Rectal smooth muscle tissue (tissue), 1 donor: ENCODE measurements around the gene ZFHX3.

Experiments
- H3K27ac ChIP-seq: one replicate; pipeline ENCODE4 v1.7.0; 2013; ENCODE audit warnings: low read depth, low read length, inconsistent platforms
- H3K27me3 ChIP-seq: one replicate; pipeline ENCODE4 v1.7.0; 2013; ENCODE audit warnings: low read length; ENCODE audit not compliant: control insufficient read depth, insufficient read depth
- H3K36me3 ChIP-seq: one replicate; pipeline ENCODE4 v1.7.0; 2013; ENCODE audit warnings: low read length; ENCODE audit not compliant: control insufficient read depth, insufficient read depth
- H3K4me1 ChIP-seq: one replicate; pipeline ENCODE4 v1.7.0; 2013; ENCODE audit warnings: low read length; ENCODE audit not compliant: control insufficient read depth, insufficient read depth
- H3K4me3 ChIP-seq: one replicate; pipeline ENCODE4 v1.7.0; 2013; ENCODE audit warnings: low read length
- H3K9ac ChIP-seq: one replicate; pipeline ENCODE4 v1.7.0; 2013; ENCODE audit warnings: low read length

ZFHX3 gene

GRCh38 chr16:72766506-72766905, 281.4 kb downstream of the ZFHX3 start:
- Histone ChIP-seq H3K36me3 (no peaks in the 10 kb centered on the region), H3K4me3 (no peak overlapping the region), H3K27ac (no peak overlapping the region), H3K4me1 (no peaks in the 10 kb centered on the region), H3K9ac (no peak overlapping the region), H3K27me3 (no peaks in the 10 kb centered on the region)

GRCh38 chr16:72764015-72764654, 283.8 kb downstream of the ZFHX3 start:
- Histone ChIP-seq H3K9ac (no peak overlapping the region), H3K4me3 (no peak overlapping the region), H3K27me3 (no peaks in the 10 kb centered on the region), H3K4me1 (no peaks in the 10 kb centered on the region), H3K27ac (no peak overlapping the region), H3K36me3 (no peaks in the 10 kb centered on the region)

- Histone ChIP-seq H3K9ac (no peak overlapping the region), H3K27ac (no peak overlapping the region), H3K27me3 (no peaks in the 10 kb centered on the region), H3K4me3 (no peak overlapping the region), H3K36me3 (no peaks in the 10 kb centered on the region), H3K4me1 (no peaks in the 10 kb centered on the region)
Observed at GRCh38 chr16:72760581-72760980, 287.3 kb downstream of the ZFHX3 start.

GRCh38 chr16:72753881-72754280, 294.0 kb downstream of the ZFHX3 start:
- H3K36me3 ChIP-seq: no peaks in the 10 kb centered on the region
- no peaks in the 10 kb centered on the region for H3K27me3 ChIP-seq
- no peak overlapping the region for H3K9ac ChIP-seq
- no peaks in the 10 kb centered on the region for H3K4me1 ChIP-seq
- no peak overlapping the region for H3K27ac ChIP-seq
- H3K4me3 ChIP-seq: no peak overlapping the region

- no peaks in the 10 kb centered on the region for H3K4me1 ChIP-seq
- no peak overlapping the region for H3K27ac ChIP-seq
Observed at GRCh38 chr16:72752004-72752695, 295.8 kb downstream of the ZFHX3 start.

GRCh38 chr16:72751076-72751475, 296.9 kb downstream of the ZFHX3 start:
- no peak overlapping the region for H3K4me3 ChIP-seq
- no peak overlapping the region for H3K9ac ChIP-seq
- no peak overlapping the region for H3K27ac ChIP-seq
- no peaks in the 10 kb centered on the region for H3K27me3 ChIP-seq
- H3K4me1 ChIP-seq: no peaks in the 10 kb centered on the region
- no peaks in the 10 kb centered on the region for H3K36me3 ChIP-seq

More at GRCh38 chr16:72752004-72752695, 295.8 kb downstream of the ZFHX3 start:
- Histone ChIP-seq H3K36me3 (no peaks in the 10 kb centered on the region), H3K4me3 (no peak overlapping the region), H3K27me3 (no peaks in the 10 kb centered on the region), H3K9ac (no peak overlapping the region)

GRCh38 chr16:72749091-72749490, 298.8 kb downstream of the ZFHX3 start:
- Histone ChIP-seq H3K36me3 (no peaks in the 10 kb centered on the region), H3K4me3 (no peak overlapping the region), H3K27ac (no peak overlapping the region), H3K27me3 (no peaks in the 10 kb centered on the region), H3K9ac (no peak overlapping the region), H3K4me1 (no peaks in the 10 kb centered on the region)

- Histone ChIP-seq H3K4me3 (no peak overlapping the region), H3K4me1 (peaks cover 3% of the 10 kb centered on the region), H3K27ac (no peak overlapping the region), H3K27me3 (no peaks in the 10 kb centered on the region), H3K9ac (no peak overlapping the region), H3K36me3 (no peaks in the 10 kb centered on the region)
Observed at GRCh38 chr16:72744076-72744793, 303.7 kb downstream of the ZFHX3 start.

- no peak overlapping the region for H3K4me3 ChIP-seq
Observed at GRCh38 chr16:72743011-72743761, 304.7 kb downstream of the ZFHX3 start.

GRCh38 chr16:72740347-72740746, 307.6 kb downstream of the ZFHX3 start:
- H3K4me3 ChIP-seq: no peak overlapping the region
- H3K4me1 ChIP-seq: peaks cover 4% of the 10 kb centered on the region
- no peaks in the 10 kb centered on the region for H3K27me3 ChIP-seq
- no peak overlapping the region for H3K9ac ChIP-seq
- H3K36me3 ChIP-seq: no peaks in the 10 kb centered on the region
- no peak overlapping the region for H3K27ac ChIP-seq

More at GRCh38 chr16:72743011-72743761, 304.7 kb downstream of the ZFHX3 start:
- Histone ChIP-seq H3K27ac (no peak overlapping the region), H3K27me3 (no peaks in the 10 kb centered on the region), H3K4me1 (peaks cover 4% of the 10 kb centered on the region), H3K9ac (no peak overlapping the region), H3K36me3 (no peaks in the 10 kb centered on the region)

GRCh38 chr16:72739577-72739976, 308.4 kb downstream of the ZFHX3 start:
- H3K4me3 ChIP-seq: no peak overlapping the region
- no peak overlapping the region for H3K27ac ChIP-seq
- no peaks in the 10 kb centered on the region for H3K36me3 ChIP-seq

GRCh38 chr16:72736074-72736473, 311.9 kb downstream of the ZFHX3 start:
- no peak overlapping the region for H3K27ac ChIP-seq
- H3K36me3 ChIP-seq: no peaks in the 10 kb centered on the region
- H3K9ac ChIP-seq: no peak overlapping the region
- H3K27me3 ChIP-seq: no peaks in the 10 kb centered on the region
- peaks cover 4% of the 10 kb centered on the region for H3K4me1 ChIP-seq
- no peak overlapping the region for H3K4me3 ChIP-seq

More at GRCh38 chr16:72739577-72739976, 308.4 kb downstream of the ZFHX3 start:
- Histone ChIP-seq H3K9ac (no peak overlapping the region), H3K27me3 (no peaks in the 10 kb centered on the region), H3K4me1 (peaks cover 4% of the 10 kb centered on the region)
